ENCODE data around the gene EBF3.

GRCh38 chr10:129820451-129820850, 143.6 kb downstream of the EBF3 start:
- TF ChIP-seq CTCF (IDR thresholded peaks at IDR 0.05), result no peak
- TF ChIP-seq POLR2A (IDR thresholded peaks at IDR 0.05), result no peak
